Activated CD8-positive, alpha-beta memory T cell treated with anti-CD3 and anti-CD28 coated beads, Interleukin-2, amount 50 U/mL, for 1 hour (primary cell): ENCODE results near the gene TSC2.

Experiments used
- DNase-seq: peaks from one replicate; pipeline ENCODE4 v3.0.0-alpha.2; 2020; ENCODE audit errors: extremely low read depth

Gene TSC2

GRCh38 chr16:2047330-2048115 lies at the start of gene TSC2, which contains the start of gene NTHL1:
Gene TSC2, plus strand, starts transcription at chr16:2047985. Its CDS starts 631 bp downstream, at chr16:2048616.
Gene NTHL1, minus strand, starts transcription at chr16:2047834. Its CDS starts 11 bp downstream, at chr16:2047823.
- peak; percentile 81 for DNase-seq

GRCh38 chr16:1998360-1998835 lies 49.4 kb upstream of the TSC2 start:
- no peak for DNase-seq

- DNase-seq = no peak
These were observed 48.7 kb upstream of the TSC2 start for GRCh38 chr16:1998852-1999801.

- DNase-seq = no peak
These were observed 47.8 kb upstream of the TSC2 start for GRCh38 chr16:1999866-2000514.

- no peak for DNase-seq
These were observed 46.8 kb upstream of the TSC2 start for GRCh38 chr16:2001035-2001434.

GRCh38 chr16:2001456-2002355 lies 46.1 kb upstream of the TSC2 start:
- DNase-seq = no peak

- DNase-seq = no peak
These were observed 45.2 kb upstream of the TSC2 start for GRCh38 chr16:2002406-2003230.

GRCh38 chr16:2003231-2003826 lies 44.5 kb upstream of the TSC2 start:
- no peak for DNase-seq

GRCh38 chr16:2003827-2004641 lies 43.8 kb upstream of the TSC2 start:
- DNase-seq = peak; percentile 59

GRCh38 chr16:2004795-2005517 lies 42.8 kb upstream of the TSC2 start:
- DNase-seq = no peak

GRCh38 chr16:2005646-2006045 lies 42.1 kb upstream of the TSC2 start:
- DNase-seq = no peak

GRCh38 chr16:2006317-2006716 lies 41.5 kb upstream of the TSC2 start:
- no peak for DNase-seq

- no peak for DNase-seq
These were observed 40.5 kb upstream of the TSC2 start for GRCh38 chr16:2007081-2007836.

- no peak for DNase-seq
These were observed 39.7 kb upstream of the TSC2 start for GRCh38 chr16:2008009-2008526.

GRCh38 chr16:2008631-2009163 lies 39.1 kb upstream of the TSC2 start:
- no peak for DNase-seq

GRCh38 chr16:2009164-2009711 lies 38.5 kb upstream of the TSC2 start:
- DNase-seq = no peak
